PFSK-1 (cell line): ENCODE results near the gene ZNF366.

Experiments
- POLR2AphosphoS5 ChIP-seq: IDR thresholded peaks from 2 replicates; pipeline ENCODE4 v1.6.1; 2012; ENCODE audit warnings: low read depth, mild to moderate bottlenecking, control low read depth, low read length, moderate library complexity
- TAF1 ChIP-seq: IDR thresholded peaks from 2 replicates; pipeline ENCODE4 v1.6.1; 2012; ENCODE audit warnings: low read length, control low read depth, borderline replicate concordance; ENCODE audit not compliant: insufficient read depth

DNA sequence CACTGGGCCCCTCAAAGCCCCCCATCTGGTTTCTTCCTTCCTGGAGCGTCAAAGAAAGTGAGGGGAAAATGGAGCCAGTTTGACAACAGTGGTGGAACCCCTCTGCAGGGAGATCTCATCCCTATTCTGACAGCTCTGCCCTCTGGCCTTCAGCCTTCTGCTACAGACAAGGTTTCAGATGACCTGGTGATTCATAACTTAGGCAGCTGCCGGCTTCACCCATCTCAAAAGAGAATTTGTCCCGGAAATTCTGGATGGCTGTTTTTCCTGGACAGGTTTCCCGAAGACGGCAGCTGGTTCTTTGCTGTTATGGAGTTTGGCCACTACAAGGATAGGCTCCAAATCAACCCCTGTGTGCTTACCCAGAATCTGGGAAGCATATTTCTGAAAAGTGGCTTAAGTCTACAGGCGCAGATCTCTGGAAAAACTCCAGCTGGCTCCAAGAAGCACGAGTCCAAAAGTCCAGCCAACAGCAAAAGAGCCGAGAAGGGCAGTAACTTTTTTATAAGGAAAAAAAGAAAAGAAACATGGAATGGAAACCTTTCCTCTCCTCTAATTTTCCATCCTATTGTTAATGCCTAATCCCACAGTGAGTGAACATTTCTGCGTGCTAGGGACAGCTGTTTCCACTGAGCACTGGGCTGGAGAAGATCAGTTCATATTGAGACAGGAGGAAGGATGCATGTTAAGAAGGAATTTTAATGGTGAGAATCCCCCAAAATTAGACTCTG is 54.5 kb downstream of the ZNF366 start:
- TF ChIP-seq TAF1 = no peak
- TF ChIP-seq POLR2AphosphoS5 = 0 out of 2 replicates have a peak, but pooled peaks have one; percentile 31
